NB4 (cell line): ENCODE measurements around the gene ZNF362.

Experiments used
- DNase-seq: peaks from one replicate; pipeline ENCODE4 v3.0.0; 2010; ENCODE audit warnings: low read depth
- H3K4me3 ChIP-seq: one replicate; pipeline ENCODE4 v1.5.1; 2011; ENCODE audit warnings: mild to moderate bottlenecking, low read depth, low read length, moderate library complexity
- MYC ChIP-seq: IDR thresholded peaks from 2 replicates; pipeline ENCODE4 v1.6.1; 2011; ENCODE audit warnings: low read depth, low read length
- POLR2A ChIP-seq: IDR thresholded peaks from 2 replicates; pipeline ENCODE4 v1.6.1; 2011; ENCODE audit warnings: mild to moderate bottlenecking; ENCODE audit not compliant: insufficient read length; ENCODE audit errors: extremely low read depth
- TF ChIP-seq, protein P1 (sequence below): IDR thresholded peaks from 2 replicates; pipeline ENCODE4 v1.6.1; 2011; ENCODE audit warnings: low read depth, low read length
- TF ChIP-seq, protein P2 (sequence below): IDR thresholded peaks from one replicate; pipeline ENCODE4 v1.5.1; 2012; ENCODE audit warnings: low read depth, low read length

Gene ZNF362

DNA sequence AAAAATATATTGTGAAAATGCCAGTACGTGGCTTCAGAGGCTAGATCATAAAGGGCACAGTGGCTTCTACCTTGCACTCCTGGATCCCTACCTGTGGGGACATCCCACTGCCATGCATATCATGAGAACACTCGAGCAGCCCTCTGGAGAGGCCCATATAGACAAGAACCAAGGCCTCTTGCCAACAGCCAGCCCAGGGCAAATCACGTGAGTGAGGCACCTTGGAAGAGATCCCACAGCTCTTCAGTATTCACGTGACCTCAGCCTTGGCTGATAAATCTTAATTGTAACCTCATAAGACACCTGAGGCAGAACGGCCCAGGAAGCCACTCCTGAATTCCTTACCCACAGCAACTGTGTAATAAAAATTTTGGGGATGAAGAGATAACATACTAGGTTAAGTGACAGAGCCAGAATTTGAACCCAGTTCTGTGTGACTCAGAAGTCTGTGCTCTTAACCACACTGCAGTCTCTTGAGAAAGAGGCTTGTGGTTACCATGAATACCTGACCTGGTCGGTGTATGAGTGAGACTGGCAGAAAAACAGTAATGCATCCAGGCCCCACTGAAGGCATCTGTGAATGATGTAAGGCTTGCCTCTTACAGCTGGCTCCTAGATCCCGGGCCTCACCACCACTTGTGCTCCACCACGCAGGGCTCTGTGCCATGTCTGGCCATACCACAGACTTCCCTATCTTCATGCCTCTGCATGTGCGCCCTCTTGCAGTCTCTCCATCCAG is 71.5 kb downstream of the ZNF362 start:
- TF ChIP-seq, protein P1, sequence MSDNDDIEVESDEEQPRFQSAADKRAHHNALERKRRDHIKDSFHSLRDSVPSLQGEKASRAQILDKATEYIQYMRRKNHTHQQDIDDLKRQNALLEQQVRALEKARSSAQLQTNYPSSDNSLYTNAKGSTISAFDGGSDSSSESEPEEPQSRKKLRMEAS, result no peak
- TF ChIP-seq POLR2A (no peak), MYC (no peak)
- TF ChIP-seq, protein P2, sequence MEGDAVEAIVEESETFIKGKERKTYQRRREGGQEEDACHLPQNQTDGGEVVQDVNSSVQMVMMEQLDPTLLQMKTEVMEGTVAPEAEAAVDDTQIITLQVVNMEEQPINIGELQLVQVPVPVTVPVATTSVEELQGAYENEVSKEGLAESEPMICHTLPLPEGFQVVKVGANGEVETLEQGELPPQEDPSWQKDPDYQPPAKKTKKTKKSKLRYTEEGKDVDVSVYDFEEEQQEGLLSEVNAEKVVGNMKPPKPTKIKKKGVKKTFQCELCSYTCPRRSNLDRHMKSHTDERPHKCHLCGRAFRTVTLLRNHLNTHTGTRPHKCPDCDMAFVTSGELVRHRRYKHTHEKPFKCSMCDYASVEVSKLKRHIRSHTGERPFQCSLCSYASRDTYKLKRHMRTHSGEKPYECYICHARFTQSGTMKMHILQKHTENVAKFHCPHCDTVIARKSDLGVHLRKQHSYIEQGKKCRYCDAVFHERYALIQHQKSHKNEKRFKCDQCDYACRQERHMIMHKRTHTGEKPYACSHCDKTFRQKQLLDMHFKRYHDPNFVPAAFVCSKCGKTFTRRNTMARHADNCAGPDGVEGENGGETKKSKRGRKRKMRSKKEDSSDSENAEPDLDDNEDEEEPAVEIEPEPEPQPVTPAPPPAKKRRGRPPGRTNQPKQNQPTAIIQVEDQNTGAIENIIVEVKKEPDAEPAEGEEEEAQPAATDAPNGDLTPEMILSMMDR, result no peak
- peak; percentile 45 for DNase-seq
- H3K4me3 ChIP-seq, result no peak overlapping the region

DNA sequence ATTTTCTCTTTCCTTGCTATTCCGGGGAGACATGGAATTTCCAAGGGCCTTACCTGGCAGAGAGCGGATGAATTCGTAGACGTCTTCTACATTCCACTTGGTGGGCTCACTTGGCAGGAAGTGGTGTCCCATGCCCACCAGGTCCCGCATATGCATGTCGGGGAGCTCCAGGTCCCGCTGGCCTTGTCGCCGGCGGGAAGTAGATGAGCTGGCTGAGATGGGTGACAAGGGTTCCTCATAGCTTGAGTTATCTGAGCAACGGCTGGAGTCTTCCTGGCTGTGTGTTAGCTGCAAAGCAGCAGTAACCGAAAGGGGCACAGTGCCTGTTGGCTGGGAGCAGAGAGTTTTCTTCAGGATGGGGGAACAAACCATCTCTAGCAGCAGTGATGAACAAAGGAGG is 72.5 kb downstream of the ZNF362 start:
- no peak overlapping the region for H3K4me3 ChIP-seq
- DNase-seq, result no peak
- TF ChIP-seq, protein P1, result no peak
- no peak for TF ChIP-seq POLR2A
- TF ChIP-seq, protein P2, result no peak
- TF ChIP-seq MYC, result no peak

DNA sequence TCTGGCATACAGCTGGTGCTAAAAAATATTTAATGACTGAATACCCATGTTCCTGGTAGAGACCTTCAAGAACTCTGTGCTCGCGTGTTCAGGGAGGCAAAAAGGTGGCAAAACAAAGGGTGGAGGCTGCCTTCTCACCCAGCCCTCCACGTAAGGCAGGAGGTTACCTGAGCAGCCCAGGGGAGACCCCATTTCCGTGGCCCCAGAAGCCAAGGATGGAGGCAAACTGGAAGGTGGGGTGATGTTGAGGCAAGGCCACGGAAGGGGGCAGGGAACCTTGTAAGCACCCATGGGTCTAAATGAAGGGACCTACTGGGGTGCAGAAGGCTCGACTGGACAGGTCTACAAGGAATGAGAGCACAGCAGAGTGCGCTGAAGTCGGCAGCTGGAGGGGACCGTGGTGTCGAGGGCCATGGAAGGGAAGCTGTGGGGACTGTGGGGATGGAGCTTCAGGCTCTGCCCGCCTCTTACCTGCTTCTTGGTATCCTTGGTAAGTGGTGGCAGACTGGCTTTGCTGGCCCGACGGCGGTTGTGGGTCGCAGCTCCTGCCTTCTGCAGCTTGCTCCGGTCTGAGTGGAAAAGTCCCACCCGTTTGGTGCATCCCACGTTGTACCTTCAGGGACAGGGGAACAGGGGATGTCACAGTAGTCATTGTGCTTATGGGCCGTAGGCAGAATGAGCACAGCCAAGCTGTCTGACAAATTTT is 73.5 kb downstream of the ZNF362 start:
- H3K4me3 ChIP-seq, result no peak overlapping the region
- DNase-seq, result no peak
- TF ChIP-seq, protein P2, result no peak
- TF ChIP-seq, protein P1, result no peak
- TF ChIP-seq POLR2A (no peak), MYC (no peak)

DNA sequence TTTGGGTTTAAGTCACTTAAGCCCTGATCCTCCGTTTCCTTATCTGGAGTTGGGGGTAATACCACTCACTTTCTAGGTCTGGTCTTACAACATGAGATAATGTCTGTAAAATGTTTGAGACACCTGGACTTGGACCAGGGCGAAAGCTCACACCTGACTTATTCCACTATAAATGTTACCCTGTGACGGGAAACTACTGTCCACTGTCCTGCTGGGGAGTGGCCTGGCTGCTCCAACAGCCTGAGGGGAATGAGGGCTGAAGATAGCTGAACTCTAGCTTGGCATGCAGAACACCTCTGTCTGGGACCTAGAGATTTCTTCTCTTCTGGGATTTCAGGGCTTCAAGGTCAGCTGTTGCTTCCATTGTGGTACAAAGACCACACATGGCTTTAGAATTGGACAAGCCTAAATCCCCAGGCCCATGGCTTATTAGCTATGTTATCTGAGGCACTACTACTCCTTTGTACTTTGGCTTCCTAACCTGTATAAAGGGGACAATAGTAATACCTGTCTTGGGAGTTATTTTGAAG is 74.1 kb downstream of the ZNF362 start:
- DNase-seq, result no peak
- H3K4me3 ChIP-seq, result no peak overlapping the region
- TF ChIP-seq, protein P2, result no peak
- TF ChIP-seq, protein P1, result no peak
- no peak for TF ChIP-seq POLR2A

DNA sequence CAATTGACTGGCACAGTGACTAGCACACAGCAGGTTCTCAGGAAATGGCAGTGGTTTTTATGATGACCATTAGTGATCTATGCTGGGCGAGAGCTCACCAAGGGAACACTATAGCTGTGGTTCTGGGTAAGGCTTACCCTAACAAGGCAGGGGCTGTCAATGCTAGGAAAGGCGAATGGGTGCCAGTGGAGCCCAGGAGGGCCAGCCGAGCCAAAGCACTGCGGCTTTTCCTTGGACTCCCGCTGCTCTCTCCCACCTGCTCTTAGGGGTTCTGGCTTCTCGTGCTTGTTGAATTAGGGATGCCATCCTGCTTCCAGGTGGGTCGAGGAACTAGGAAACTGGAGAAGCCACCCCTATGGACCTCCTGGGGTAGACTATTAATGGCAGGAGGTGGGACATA is 74.6 kb downstream of the ZNF362 start:
- TF ChIP-seq, protein P1, result no peak
- TF ChIP-seq POLR2A, result no peak
- TF ChIP-seq, protein P2, result no peak
- H3K4me3 ChIP-seq, result no peak overlapping the region
- DNase-seq, result no peak
